ENCODE data around the gene SSR1. TPM values are rescaled to one million over a fixed set of nuclear protein-coding genes. Genes with fewer than 3 reads are reported as not detected.

The SSR1 gene
- total and polyA plus RNA-seq, 9 of the 15 experiments (the other 6 are each of a cell fraction or from before 2014, with no cell fraction given): 87.7 to 220 (median 144) TPM

- TF ChIP-seq CTCFL (IDR thresholded peaks at IDR 0.05; ENCODE audit: borderline replicate concordance, insufficient read depth, low read depth, low read length, poor library complexity, severe bottlenecking) (no peak), GTF2A2 (tag; IDR thresholded peaks at IDR 0.05) (no peak)
These were observed 69.6 kb downstream of the SSR1 start (continued) for GRCh38 chr6:7243179-7243981.

- Histone ChIP-seq H3K4me3 (no peak overlapping the region), H4K20me1 (replicated peaks; ENCODE audit: control insufficient read depth, insufficient read depth, low read length) (no peaks in the 10 kb centered on the region), H3K79me2 (ENCODE audit: control insufficient read depth, insufficient read depth, low read length) (peaks cover 57% of the 10 kb centered on the region), H3K9me1 (ENCODE audit: control insufficient read depth, insufficient read depth, low read length) (peaks cover 2% of the 10 kb centered on the region), H3K27me3 (ENCODE audit: control insufficient read depth in 2 of 2, insufficient read depth in 2 of 2, low read length in 2 of 2) (no peaks in the 10 kb centered on the region), H3K36me3 (ENCODE audit: control insufficient read depth, insufficient read depth, low read length) (peaks cover 91% of the 10 kb centered on the region), H3K9ac (ENCODE audit: insufficient read depth in 1 of 2, low read depth in 2 of 2, low read length in 2 of 2) (no peak overlapping the region; a peak in 1 of 4 replicates), H3K4me2 (ENCODE audit: insufficient read depth, low read length) (peak overlapping the region; percentile 17; the same call in 1 of the 2 replicates), H3K4me1 (replicated peaks in 1 of 2; ENCODE audit: control insufficient read depth in 2 of 2, insufficient read depth in 2 of 2, low read length in 2 of 2) (peaks cover 13 to 18% of the 10 kb centered on the region in 2 experiments), H3K9me3 (replicated peaks; ENCODE audit: control insufficient read depth, insufficient read depth, low read depth, low read length) (no peaks in the 10 kb centered on the region), H2AFZ (ENCODE audit: low read depth, low read length) (no peak overlapping the region), H3K27ac (ENCODE audit: extremely low read depth, low read depth, low read length) (peak overlapping the region; percentile 27; the same call in 2 of the 3 replicates)
- no peak for DNase-seq (ENCODE audit: extremely low read depth in 1 of 4, low spot score in 3 of 4)
- no peak for ATAC-seq
- WGBS (ENCODE audit: insufficient coverage, low coverage, missing lambda C conversion rate): 84% methylated on average over 4 of the region's 4 CpGs
- ChIA-PET CTCF (ENCODE audit: low intra/inter-chr PET ratio) (interaction anchor here (0.6 to 2.0 kb wide), 8 partner anchors 44 to 749 kb away, joined by 3 to 16 read pairs (median 4); no protein-coding TSS in a partner anchor), POLR2A (interaction anchor here (0.6 to 1.4 kb wide), 7 partner anchors 8 to 556 kb away, joined by 3 to 4 read pairs (median 3); no protein-coding TSS in a partner anchor)
- TF ChIP-seq ZNF133 (CRISPR knock-in tag; IDR thresholded peaks at IDR 0.05) (no peak), GABPB1 (CRISPR knock-in tag; IDR thresholded peaks at IDR 0.05) (peak; percentile 3; the same call in 1 of the 2 replicates)
- no peak for FAIRE-seq
- intact Hi-C loops (cut with micrococcal nuclease) (loop anchor here (2.0 to 10.0 kb wide), 5 partner anchors 78 to 566 kb away; no protein-coding TSS in a partner anchor), in situ Hi-C loops (cut with MboI) (loop anchor here (25.0 kb wide), 1 partner anchor 556 kb away; no protein-coding TSS in a partner anchor)
- no TSS peak for BruUV-seq (replicated peaks)
These were observed 70.2 kb downstream of the SSR1 start for GRCh38 chr6:7242835-7243178.
